ENCODE results near the gene NTM.
"Not testable (repeated sequence)": the region's sequence is repeated elsewhere in the genome, so short reads cannot be mapped to it uniquely, and the experiment has no call there.

NTM gene

DNA sequence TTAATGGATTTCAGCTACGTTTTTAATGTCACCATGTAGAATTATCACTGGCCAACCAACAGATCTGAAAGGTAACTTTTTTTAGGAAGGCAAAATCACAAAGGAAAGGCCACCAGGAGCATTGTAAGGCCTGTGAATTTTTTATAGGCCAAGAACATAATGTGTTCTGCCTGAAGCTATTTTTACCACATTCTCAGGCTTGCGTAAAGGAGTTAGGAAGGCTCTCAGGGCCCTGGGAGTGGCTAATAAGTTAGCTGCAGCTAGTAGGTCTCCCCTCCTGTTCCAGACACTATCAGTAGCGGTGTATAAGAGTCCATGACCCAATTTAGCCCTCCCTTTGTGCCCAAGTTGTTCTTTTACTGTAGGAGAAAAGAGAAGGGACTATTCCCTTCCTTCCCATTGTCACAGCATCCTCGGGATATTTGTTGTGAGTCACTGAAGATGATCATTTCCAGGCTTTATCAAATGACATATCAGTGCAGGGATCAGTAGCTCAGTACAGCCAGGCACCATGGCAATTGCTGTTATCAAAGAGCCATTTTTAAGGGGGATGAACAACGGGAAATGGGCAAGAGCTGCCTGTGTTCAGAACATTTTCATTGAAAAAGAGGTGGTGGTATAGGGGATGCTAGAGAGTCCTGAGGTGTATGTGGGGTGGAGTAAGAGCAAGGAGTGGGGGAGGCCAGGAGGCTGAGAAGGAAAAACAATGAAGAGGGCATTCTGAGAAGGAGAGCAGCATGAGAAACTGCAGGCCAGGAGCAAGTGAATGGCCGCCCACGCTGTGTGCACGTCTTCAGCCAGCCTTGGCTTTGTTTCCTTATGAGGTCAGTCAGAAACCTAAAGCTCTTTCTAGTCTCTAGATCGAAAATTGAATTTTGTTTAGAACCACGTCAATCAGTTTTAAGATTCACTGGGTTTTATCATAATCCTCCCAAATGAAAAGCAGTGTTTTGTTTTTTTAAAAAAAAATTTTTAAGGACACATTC, 940.3 kb downstream of the NTM start:
- in situ Hi-C loops (cut with MboI; ENCODE audit: low sequenced_read_pairs): no loop called here

DNA sequence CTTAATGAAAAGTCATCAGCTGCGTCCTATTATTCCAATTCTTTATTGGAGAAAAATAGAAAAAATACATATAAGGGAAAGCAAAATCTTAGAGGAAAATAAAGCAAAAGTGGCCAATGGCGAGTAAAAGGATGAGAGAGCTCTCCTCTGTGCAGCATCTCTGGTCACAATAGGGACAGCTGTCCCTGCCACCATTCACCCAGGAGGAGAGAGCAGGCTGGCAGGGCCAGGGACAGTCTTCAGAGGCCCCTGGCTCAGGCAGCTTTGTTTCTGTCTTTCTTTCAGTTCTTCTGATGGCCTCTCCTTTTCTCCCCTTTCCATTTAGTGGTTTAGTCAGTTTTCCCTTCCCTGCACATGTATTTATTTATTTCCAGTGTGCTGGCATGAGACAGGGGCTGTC, 941.3 kb downstream of the NTM start:
- in situ Hi-C loops (cut with MboI; ENCODE audit: low sequenced_read_pairs): no loop called here

DNA sequence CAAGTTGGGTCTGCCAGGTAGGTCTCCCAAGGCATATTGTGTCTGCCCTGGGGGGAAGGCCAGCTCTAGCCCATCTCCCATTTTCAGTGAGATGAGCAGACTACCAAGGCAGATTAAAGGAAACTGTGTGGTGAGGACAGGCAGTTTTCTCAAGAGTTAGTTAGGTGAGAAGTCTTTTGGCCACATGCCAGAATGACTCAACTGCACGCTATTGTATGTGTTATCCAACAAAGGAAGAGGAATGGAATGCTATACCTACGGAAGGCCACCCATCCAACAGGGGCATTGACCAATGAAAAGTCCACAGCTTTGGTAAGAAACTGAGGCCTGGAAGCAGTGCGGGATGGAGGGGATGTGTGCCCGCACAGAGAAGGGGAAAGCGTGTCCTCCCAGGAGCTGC, 941.7 kb downstream of the NTM start:
- in situ Hi-C loops (cut with MboI; ENCODE audit: low sequenced_read_pairs): no loop called here

DNA sequence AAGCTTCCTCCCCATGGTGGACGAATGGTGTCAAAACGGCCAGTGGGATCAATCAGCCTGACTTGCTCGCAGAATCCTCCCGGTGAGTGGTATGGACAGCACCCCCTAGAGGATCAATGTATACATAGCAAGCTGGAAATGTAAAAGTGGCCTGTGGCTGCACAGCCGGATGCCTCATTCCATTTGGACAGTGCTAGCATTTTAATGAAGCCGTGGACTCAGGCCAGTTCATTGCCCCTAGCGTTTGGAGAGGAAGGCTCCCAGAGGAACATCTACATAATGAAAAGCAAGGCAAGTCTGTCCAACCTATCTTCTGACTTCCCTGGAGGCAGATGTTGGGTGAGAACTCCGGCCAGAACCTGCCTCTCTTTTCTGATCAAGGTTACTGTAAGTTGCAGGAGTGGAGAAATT, 942.3 kb downstream of the NTM start:
- in situ Hi-C loops (cut with MboI; ENCODE audit: low sequenced_read_pairs): no loop called here

DNA sequence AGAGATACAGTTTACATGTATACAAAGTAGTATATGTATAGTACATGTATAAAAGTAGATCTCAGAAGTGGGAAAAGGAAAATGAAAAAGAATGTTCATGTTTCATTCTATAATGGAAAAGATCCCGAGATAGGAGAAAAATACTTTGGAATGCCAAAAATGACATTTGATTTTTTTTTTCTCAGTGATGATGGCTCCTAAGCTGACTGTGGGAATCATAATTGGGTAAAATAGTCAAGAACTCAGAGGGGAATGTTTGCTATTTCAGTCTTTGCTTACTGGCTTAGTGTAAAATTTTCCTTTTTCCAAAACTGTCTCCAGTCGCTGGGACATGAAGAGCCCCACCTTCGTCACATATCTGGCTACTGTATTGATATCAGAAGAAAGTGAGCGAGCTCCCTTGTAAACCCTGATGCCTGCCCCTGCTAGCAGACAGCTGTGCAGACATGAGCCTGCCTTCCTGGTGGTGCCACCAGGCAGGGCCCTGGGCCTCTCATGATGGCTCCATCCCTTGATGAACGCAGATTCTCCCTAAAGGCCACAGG, 944.6 kb downstream of the NTM start:
- in situ Hi-C loops (cut with MboI; ENCODE audit: low sequenced_read_pairs): no loop called here

DNA sequence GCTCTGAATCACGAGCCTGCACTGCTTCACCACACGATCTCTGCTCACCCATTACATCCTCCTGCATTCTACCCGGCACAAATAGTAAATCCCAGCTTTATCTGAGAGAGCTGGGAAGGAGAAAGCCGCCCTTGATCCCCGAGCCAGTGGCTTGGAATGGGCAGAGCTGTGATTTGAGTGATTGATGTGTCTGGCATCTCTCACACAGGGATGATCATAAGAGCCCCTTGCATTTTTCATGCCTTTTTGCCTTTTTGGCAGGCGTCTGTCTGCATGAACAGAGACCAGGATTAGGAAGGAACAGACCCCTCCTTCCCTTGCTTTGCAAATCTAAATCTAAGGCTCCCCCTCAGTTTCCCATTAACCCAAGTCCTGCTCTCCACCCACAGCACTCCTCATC, 945.3 kb downstream of the NTM start:
- in situ Hi-C loops (cut with MboI; ENCODE audit: low sequenced_read_pairs): no loop called here

DNA sequence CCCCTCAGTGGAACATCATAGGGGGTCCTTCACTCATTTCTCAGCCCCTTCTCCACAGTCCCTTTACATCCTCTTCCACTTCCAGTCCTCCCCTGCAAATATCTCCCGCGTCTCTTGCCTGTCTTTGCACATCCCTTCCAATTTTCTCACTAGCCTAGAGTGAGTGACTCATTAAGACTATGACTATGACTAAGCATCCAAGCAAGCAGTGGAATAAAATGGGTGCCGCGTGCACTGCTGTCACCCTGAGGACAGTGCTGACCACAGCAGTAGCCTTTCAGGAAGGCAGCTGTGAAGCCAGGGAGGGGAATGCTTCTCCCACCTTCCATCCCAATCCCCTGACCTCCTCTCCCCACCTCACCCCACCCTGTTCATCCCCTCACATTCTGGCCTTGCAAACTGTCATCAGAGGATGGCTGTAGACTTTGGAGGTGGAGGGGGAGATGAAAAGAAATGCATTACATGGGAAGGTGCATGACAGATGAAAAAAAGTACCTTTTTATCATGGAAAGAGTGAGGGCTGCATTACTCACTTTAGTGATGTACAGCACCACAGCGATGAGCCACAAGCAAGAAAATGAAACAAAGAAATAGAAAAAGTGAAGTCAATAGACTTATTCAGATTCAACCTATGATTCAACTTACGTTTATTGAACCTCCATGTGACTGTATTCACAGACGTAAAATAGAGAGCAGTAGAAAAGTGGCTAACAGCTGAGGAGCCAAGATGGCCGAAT, 948.2 kb downstream of the NTM start:
- in situ Hi-C loops (cut with MboI; ENCODE audit: low sequenced_read_pairs): no loop called here

DNA sequence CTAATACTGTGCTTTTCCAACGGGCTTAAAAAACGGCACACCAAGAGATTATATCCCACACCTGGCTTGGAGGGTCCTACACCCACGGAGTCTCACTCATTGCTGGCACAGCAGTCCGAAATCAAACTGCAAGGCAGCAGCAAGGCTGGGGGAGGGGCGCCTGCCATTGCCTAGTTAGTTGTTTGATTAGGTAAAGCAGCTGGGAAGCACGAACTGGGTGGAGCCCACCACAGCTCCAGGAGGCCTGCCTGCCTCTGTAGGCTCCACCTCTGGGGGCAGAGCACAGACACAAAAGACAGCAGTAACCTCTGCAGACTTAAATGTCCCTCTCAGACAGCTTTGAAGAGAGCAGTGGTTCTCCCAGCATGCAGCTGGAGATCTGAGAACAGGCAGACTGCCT, 949.0 kb downstream of the NTM start:
- in situ Hi-C loops (cut with MboI; ENCODE audit: low sequenced_read_pairs): not testable (repeated sequence)

DNA sequence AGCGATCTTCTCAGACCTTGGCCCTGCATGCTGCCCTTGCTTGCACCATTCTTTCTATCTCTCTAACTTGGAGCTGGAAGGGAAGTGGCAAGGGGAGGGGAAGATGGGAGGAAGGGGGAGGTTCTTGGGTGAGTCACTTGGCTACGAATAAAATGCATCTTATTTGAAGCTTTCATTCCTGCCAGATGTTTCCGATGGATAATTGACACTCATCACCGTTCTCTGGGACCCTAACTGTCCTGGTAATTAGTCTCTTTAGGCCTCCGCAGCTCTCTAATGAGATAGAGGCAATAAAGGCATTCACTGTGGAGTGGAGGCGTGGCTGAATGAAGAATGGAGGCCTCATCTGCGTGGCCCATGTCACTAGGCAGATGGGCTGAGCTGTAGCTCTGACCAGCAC, 960.1 kb downstream of the NTM start:
- in situ Hi-C loops (cut with MboI; ENCODE audit: low sequenced_read_pairs): no loop called here

DNA sequence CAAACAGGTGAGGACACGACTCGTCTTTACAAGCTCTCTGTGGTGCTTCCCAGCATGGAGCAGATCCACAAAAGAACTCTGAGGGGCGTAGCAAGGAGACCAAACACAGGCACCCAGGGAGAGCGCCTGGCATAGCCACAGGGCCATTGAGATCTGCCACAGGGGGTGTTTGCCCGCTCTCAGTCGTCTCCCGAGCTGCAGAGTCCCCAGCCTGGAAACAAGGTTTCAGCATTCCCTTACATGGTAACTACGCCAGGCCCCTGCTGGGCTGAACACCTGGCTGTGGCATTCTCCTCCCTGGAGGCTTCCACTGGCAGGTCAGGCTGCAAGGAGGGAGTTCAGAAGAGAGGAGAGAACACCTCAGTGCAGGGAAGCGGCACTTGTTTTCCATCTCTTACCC, 962.1 kb downstream of the NTM start:
- in situ Hi-C loops (cut with MboI; ENCODE audit: low sequenced_read_pairs): no loop called here

DNA sequence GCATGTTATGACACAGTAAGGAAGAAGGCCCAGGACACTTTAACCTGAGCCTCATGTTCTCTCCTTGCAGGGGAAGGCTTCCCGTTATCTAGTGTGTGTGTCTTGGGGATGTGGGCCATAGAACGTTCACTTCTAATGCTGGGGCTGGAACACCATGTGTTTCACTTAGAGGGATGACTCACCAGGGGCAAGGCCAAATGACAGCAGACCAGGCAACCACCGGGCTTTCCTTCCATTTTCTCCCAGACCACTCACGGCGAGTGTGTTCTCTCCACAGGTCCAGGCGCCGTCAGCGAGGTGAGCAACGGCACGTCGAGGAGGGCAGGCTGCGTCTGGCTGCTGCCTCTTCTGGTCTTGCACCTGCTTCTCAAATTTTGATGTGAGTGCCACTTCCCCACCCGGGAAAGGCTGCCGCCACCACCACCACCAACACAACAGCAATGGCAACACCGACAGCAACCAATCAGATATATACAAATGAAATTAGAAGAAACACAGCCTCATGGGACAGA, 964.4 kb downstream of the NTM start:
- in situ Hi-C loops (cut with MboI; ENCODE audit: low sequenced_read_pairs): no loop called here

DNA sequence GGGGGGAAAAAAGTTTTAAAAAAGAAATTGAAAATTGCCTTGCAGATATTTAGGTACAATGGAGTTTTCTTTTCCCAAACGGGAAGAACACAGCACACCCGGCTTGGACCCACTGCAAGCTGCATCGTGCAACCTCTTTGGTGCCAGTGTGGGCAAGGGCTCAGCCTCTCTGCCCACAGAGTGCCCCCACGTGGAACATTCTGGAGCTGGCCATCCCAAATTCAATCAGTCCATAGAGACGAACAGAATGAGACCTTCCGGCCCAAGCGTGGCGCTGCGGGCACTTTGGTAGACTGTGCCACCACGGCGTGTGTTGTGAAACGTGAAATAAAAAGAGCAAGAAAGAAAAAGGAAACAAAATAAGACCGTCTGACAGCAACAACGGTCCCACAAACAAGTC, 964.9 kb downstream of the NTM start:
- in situ Hi-C loops (cut with MboI; ENCODE audit: low sequenced_read_pairs): no loop called here

DNA sequence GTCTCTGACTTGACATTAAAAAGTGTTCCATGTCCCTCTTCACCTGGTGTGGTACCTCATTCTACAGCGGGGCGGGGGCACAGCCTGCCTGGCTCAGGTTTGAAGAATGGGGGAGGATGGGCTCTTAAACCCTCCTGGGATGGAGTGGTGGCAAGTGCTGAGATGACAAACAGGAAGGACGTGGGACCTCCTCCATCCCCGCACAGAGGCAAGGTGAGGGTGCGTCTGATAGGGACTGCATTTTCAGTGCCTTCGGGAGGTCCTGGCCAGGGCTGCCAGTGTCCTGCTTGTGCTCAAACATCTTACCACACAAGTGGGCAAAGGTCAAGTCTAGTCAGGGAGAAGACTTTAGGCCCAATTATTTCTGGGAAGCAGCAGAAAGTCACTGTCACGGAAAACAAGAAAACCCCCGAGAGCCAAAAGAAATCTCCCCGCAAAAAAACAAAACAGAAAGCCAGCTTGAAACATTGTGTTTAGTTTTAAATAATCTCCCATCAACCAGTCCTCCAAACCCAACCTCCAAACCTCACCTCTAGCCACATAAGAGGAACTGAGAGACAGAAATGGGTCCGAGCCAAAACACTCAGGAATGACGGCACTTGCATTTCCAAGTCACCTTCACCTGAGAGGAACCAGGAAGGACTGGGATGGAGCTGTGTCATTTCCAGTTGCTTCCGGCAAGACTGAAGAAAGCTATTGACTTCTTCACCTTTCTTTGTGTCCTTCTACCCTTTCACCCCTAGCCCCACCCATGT, 966.5 kb downstream of the NTM start:
- in situ Hi-C loops (cut with MboI; ENCODE audit: low sequenced_read_pairs): no loop called here

DNA sequence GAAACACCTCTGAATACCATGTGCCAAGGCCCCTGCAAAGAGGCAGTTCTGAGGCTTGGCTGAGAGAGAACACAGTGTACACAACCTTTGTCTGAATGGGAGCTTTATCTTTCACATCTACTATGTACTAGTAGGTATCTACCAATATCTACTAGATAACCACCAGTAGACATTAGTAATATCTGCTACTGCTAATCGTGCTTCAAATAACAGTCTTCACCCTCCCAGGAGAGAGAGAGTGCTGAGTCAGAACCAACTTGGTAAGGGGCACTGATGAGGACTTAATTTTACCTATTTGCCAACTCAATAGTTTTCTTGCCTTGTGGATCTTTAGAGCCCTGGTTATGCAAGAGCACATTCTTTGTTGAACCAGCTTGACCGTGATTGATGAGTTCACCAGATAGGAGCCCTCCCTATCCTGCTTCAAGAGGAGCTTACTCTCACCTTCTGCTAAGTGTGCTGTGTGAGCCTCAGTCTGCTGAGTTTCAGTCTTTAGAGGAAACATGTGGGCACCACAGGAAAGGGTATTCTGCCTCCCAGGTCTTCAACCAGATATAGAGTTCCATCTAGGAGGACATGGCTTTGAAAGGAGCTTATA, 967.5 kb downstream of the NTM start:
- in situ Hi-C loops (cut with MboI; ENCODE audit: low sequenced_read_pairs): no loop called here

DNA sequence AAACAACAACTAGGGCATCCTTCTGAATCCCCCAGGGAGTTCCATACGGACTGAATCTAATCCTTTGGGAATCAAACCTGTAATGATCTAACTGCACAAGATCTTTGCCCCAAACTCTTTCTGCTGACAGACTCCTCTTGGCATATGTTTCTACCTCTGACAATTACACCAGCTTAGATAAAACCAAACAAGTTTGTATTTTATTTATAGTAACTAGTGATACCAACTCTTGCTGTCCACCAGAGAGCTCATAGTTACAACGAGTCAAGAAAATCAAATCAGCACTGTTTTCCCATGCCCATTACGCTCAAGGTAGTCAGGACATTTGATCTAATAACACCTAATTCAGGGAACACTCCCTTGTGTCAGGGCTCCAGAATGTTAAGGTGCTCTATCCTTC, 972.0 kb downstream of the NTM start:
- in situ Hi-C loops (cut with MboI; ENCODE audit: low sequenced_read_pairs): no loop called here

DNA sequence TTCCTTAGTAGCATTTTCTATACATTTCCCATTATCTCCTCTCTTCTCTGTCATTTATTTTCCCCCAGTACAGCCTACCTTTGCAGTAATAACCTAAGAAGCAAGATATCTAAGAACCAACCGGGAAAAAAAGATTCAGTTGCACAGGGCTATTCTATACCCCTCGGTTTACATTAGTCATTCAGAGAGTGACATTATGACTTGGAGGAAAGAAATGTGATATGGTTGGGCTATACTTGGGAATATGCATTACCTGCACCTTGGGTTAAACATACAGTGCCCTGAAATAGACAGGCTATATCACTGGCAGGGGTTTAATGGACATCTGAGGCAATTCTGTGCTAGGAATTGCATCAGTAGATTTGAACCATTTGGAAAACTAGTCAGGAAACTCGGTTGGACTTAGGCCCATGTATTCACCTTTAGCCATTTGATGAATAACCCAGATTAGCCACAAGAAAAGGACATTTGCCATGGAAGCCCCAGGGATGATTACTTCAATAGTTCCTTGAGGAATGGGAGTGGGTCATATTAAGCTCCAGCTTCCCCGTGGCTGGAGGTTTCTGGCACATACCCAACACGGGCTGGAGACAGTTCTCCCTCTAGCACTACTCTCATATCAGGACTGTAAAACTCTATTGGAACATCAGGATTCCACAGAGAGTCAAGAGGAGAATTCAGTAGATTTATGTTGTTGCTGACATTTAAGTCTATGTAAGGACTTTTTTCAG, 973.2 kb downstream of the NTM start:
- in situ Hi-C loops (cut with MboI; ENCODE audit: low sequenced_read_pairs): no loop called here

DNA sequence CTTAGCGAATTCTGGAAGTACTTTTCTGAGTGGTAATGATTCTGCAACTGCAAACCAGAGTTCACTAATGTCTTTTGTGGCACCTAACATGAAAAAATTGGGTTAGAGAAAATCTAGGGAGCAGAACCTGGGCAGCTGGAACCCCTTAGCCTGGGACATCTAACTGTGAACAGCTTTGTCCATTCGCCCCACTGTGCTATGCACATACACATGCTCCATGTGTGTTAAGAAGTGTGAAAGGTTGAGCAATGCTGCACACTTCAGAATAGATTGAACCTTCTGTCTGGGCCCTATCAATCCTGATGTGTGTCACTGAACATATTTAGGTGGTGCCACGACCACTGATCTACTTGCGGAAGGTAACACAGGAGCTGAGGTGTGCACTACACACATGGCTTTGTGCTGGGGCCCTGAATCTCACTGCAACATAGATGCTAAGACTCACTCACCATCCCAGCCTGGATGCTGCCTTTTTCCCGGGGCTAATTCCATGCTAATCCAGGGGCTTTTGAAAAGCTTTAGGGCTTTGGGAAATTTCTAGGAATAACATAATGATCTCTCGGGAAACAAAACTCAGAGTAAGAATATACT, 976.2 kb downstream of the NTM start:
- in situ Hi-C loops (cut with MboI; ENCODE audit: low sequenced_read_pairs): no loop called here

DNA sequence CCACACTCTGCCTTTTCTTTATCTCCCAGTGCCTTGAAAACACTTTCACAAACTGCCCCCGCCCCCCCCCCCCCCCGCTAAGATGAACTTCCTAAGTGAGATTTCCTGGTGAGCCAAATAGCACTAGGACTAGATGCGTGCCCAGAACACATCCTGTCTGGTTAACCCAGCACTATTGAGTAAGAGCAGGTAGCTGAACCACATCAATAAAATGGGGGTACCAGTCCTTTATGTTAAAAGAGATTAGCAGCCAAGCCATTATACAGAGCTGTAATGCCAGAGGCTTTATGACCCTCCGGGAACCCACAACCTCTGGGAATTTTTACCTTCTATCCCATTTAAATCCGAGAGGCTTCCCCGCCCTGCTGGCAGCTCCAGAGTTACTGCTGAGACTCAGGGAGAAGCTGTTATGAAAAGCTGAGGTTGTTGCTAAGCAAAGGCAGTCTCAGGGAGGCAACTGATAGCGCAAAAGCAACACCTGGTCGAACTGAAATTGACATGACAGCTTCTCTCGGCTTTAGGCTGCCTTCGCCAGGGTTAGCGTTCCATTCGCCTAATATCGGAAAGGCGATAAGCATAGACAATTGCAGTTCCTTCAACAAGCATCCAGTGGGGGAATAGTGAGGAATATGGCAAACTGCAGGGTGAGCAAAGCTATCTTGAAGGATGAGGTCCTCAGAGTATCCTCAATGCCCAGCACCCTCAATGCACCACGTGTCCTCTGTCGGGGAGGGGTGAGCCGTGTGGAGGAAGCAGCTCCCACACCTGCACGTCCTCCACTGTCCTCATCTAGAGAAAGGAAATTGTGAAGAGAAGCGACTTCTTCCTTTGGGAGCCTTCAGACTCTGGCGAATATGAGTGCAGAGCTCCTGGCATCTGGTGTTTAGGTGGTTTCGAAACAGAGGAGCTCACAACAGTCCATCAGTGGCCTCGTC, 977.0 kb downstream of the NTM start:
- in situ Hi-C loops (cut with MboI; ENCODE audit: low sequenced_read_pairs): no loop called here

Data from HL-60/S4 (cell line).